Parathyroid adenoma (tissue), 2 donors: ENCODE data around the gene PYGO1.
A peak's percentile ranks its signal among the peaks of the same experiment; 100 is the strongest.

ENCODE experiments used
- H2AFZ ChIP-seq: fragments of 300-600 bp; sonication (generic); one replicate; pipeline ENCODE4 v1.7.0; 2017; ENCODE audit warnings: antibody characterized with exemption, mild to moderate bottlenecking
- H3K27ac ChIP-seq: fragments of 300-600 bp; sonication (generic); one replicate; pipeline ENCODE4 v1.7.0; 2017
- H3K27me3 ChIP-seq: fragments of 300-600 bp; sonication (generic); one replicate; pipeline ENCODE4 v1.7.0; 2017; ENCODE audit warnings: low read length; ENCODE audit not compliant: control insufficient read depth, insufficient read depth
- H3K36me3 ChIP-seq: fragments of 300-600 bp; sonication (generic); one replicate; pipeline ENCODE4 v1.7.0; 2017; ENCODE audit warnings: low read length; ENCODE audit not compliant: control insufficient read depth, insufficient read depth
- H3K4me1 ChIP-seq: fragments of 300-600 bp; sonication (generic); one replicate; pipeline ENCODE4 v1.7.0; 2017; ENCODE audit warnings: control low read depth
- H3K4me2 ChIP-seq: fragments of 300-600 bp; sonication (generic); one replicate; pipeline ENCODE4 v1.7.0; 2017; ENCODE audit warnings: low read length
- H3K4me3 ChIP-seq: fragments of 300-600 bp; sonication (generic); one replicate; pipeline ENCODE4 v1.7.0; 2017; ENCODE audit warnings: low read depth, low read length
- H3K79me2 ChIP-seq: fragments of 300-600 bp; sonication (generic); one replicate; pipeline ENCODE4 v1.7.0; 2017; ENCODE audit warnings: control low read depth
- H3K9ac ChIP-seq: fragments of 300-600 bp; sonication (generic); one replicate; pipeline ENCODE4 v1.7.0; 2017; ENCODE audit warnings: mild to moderate bottlenecking
- H3K9me3 ChIP-seq: fragments of 300-600 bp; sonication (generic); one replicate; pipeline ENCODE4 v1.7.0; 2017; ENCODE audit warnings: low read length; ENCODE audit not compliant: control insufficient read depth
- CTCF ChIP-seq: fragments of 300-600 bp; sonication (generic); IDR thresholded peaks from one replicate; pipeline ENCODE4 v1.7.0; 2017; ENCODE audit warnings: antibody characterized with exemption, mild to moderate bottlenecking
- donor health status: primary hyperparathyroidism.

The PYGO1 gene

GRCh38 chr15:55576943-55577342, 11.2 kb downstream of the PYGO1 start:
- Histone ChIP-seq H3K36me3 (no peaks in the 10 kb centered on the region), H3K79me2 (no peaks in the 10 kb centered on the region), H3K27ac (peak overlapping the region; percentile 49), H3K4me1 (peaks cover 2% of the 10 kb centered on the region), H2AFZ (no peak overlapping the region), H3K4me2 (peak overlapping the region; percentile 47), H3K9me3 (no peaks in the 10 kb centered on the region), H3K4me3 (no peak overlapping the region), H3K27me3 (no peaks in the 10 kb centered on the region), H3K9ac (no peak overlapping the region)
- TF ChIP-seq CTCF = no peak

DNA sequence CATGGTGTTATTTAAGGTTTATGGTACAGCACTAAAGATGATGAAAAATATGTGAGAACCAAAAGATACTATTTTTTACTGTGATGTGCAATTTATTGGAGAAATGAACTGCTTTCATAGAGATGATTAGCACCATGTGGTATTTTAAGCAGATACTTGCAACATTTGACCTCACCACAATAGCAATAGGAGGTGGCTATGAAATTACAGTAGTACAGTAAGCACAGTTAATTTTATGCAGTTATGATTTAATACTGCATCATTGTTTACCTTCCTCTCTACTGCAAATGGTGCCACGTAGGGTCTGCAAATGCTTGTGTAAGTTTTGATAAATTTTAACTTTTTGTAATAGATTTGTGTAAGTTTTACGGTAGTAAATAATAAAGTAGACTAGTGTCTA, 14.0 kb downstream of the PYGO1 start:
- Histone ChIP-seq H3K27ac (no peak overlapping the region), H3K4me1 (peaks cover 2% of the 10 kb centered on the region), H2AFZ (no peak overlapping the region), H3K9ac (no peak overlapping the region), H3K79me2 (no peaks in the 10 kb centered on the region), H3K36me3 (no peaks in the 10 kb centered on the region), H3K4me2 (no peak overlapping the region), H3K27me3 (no peaks in the 10 kb centered on the region), H3K4me3 (no peak overlapping the region), H3K9me3 (no peaks in the 10 kb centered on the region)
- TF ChIP-seq CTCF = no peak

DNA sequence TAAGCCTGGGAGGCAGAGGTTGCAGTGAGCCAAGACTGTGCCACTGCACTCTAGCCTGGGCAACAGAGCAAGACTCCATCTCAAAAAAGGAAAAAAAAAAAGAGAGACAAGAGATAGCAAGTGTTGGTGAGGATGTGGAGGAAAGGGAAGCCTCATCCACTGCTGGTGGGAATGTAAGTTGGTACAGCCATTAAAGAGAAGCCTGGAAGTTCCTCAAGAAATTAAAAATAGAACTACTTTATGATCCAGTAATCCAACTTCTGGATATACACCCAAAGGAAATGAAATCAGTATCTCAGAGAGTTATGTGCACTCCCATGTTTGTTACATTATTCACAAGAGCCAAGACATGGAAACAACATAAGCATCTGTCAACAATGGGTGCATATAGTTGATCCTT, 14.9 kb downstream of the PYGO1 start:
- TF ChIP-seq CTCF = no peak
- Histone ChIP-seq H3K36me3 (no peaks in the 10 kb centered on the region), H3K4me3 (no peak overlapping the region), H3K4me2 (no peak overlapping the region), H3K4me1 (no peaks in the 10 kb centered on the region), H3K9me3 (no peaks in the 10 kb centered on the region), H3K79me2 (no peaks in the 10 kb centered on the region), H3K27ac (no peak overlapping the region), H3K9ac (no peak overlapping the region), H2AFZ (no peak overlapping the region), H3K27me3 (no peaks in the 10 kb centered on the region)

DNA sequence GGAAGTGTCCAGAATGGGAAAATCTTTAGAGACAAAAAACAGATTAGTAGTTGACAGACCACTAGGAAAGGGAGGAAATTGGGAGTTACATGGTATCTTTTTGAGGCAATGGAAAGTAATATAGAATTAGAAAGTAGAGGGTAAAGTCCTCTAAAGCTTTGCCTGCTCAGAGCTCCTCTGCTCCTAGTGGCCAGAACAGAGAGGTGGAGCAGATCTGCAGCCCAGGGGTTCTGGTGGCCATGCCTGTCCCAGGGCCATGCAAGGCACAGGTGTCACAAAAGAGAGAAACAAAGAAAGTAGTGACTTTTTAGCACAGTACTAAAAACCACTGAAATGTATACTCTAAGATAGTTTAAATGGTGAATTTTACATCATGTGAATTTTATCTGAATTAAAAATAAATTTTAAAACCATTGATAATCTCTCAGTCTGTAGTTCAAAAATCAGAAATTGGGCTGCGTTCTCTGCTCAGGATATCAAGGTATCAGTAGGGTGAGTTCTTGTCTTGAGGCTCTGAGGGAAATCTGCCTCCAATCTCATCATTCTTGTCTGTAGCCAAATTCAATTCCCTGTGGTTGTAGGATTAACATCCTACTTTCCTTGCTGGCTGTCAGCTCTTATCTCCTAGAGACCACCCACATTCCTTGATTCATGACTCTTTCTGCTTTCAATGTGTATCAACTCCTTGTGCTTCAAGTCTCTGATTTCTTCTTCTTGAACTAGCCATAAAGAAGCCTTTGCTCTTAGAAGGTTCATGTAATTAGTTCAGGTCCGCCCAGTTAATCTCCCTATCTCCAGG, 23.6 kb downstream of the PYGO1 start:
- Histone ChIP-seq H3K4me1 (no peaks in the 10 kb centered on the region), H3K4me2 (no peak overlapping the region), H3K9ac (no peak overlapping the region), H3K27ac (no peak overlapping the region), H3K4me3 (no peak overlapping the region), H3K36me3 (no peaks in the 10 kb centered on the region), H2AFZ (no peak overlapping the region), H3K9me3 (no peaks in the 10 kb centered on the region), H3K79me2 (peaks cover 6% of the 10 kb centered on the region), H3K27me3 (no peaks in the 10 kb centered on the region)
- TF ChIP-seq CTCF = no peak

GRCh38 chr15:55562601-55563000, 25.5 kb downstream of the PYGO1 start:
- H3K27me3 ChIP-seq = no peaks in the 10 kb centered on the region
- no peak overlapping the region for H3K27ac ChIP-seq
- no peak overlapping the region for H3K9ac ChIP-seq
- no peaks in the 10 kb centered on the region for H3K36me3 ChIP-seq
- no peak overlapping the region for H2AFZ ChIP-seq
- H3K4me2 ChIP-seq = no peak overlapping the region
- no peaks in the 10 kb centered on the region for H3K9me3 ChIP-seq
- H3K4me3 ChIP-seq = no peak overlapping the region
- no peaks in the 10 kb centered on the region for H3K4me1 ChIP-seq
- H3K79me2 ChIP-seq = peaks cover 3% of the 10 kb centered on the region
- TF ChIP-seq CTCF = no peak
